ENCODE measurements around the gene DGKB.
"Not testable (repeated sequence)": the region's sequence is repeated elsewhere in the genome, so short reads cannot be mapped to it uniquely, and the experiment has no call there.

The DGKB gene

DNA sequence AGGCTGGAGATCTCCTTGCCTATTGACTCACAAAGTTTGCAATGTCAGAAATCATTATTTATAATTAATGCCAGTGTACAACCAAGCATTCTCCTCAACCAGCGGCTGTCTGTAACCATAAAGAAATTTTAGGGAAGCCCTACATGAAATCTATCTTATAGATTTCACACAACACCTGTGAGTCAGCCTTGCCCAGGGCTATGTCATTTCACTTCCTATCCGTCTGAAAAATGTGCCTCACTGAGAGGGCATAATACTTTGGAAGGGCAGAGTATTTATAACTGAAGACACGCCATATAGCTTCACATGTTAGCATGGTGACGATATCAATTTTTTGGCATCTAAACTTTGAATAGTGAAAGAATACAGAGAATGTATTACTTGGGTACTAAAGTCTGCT is 616.5 kb downstream of the DGKB start:
- CTCF ChIA-PET = no interaction called here
- no peak for TF ChIP-seq FOXA1 (IDR thresholded peaks at IDR 0.05)
- no peak for TF ChIP-seq FOXK2 (IDR thresholded peaks at IDR 0.05)
- no peak for TF ChIP-seq NFRKB (IDR thresholded peaks at IDR 0.05)
- POLR2A ChIA-PET = no interaction called here
- DNase-seq (ENCODE audit: extremely low spot score) = no peak

DNA sequence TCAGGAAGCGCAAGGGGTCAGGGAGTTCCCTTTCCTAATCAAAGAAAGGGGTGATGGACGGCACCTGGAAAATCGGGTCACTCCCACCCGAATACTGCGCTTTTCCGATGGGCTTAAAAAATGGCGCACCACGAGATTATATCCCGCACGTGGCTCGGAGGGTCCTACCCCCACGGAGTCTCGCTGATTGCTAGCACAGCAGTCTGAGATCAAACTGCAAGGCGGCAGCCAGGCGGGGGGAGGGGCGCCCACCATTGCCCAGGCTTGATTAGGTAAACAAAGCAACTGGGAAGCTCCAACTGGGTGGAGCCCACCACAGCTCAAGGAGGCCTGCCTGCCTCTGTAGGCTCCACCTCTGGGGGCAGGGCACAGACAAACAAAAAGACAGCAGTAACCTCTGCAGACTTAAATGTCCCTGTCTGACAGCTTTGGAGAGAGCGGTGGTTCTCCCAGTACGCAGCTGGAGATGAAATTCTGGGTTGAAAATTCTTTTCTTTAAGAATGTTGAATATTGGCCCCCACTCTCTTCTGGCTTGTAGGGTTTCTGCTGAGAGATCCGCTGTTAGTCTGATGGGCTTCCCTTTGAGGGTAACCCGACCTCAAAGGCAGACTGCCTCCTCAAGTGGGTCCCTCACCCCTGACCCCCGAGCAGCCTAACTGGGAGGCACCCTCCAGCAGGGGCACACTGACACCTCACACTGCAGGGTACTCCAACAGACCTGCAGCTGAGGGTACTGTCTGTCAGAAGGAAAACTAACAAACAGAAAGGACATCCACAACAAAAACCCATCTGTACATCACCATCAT is 623.3 kb downstream of the DGKB start:
- CTCF ChIA-PET; DNase-seq (ENCODE audit: extremely low spot score); POLR2A ChIA-PET: not testable (repeated sequence)

DNA sequence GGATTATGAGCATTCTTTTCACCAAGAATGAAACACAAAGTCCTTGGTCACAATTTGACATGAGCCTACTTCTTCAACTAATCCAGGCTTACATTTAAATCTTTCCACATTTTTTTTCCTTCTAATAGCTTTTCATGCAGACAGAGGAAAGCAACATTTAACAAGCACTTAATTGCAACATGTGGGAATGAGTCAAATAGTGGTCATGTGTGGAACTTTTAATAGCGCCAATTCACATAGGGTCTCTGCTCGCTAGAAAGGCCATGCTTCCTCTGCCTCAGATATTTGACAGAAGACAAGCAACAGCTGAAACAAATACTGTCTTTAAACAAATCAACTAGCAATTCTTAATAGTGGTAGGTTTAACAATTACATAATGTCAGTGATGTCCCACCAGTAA is 627.2 kb downstream of the DGKB start:
- TF ChIP-seq NFRKB (IDR thresholded peaks at IDR 0.05) = no peak
- no peak for TF ChIP-seq ARNT (IDR thresholded peaks at IDR 0.05)
- no peak for TF ChIP-seq SP1 (IDR thresholded peaks at IDR 0.05)
- no peak for TF ChIP-seq L3MBTL2 (conservative IDR thresholded peaks at IDR 0.05)
- TF ChIP-seq CTBP1 (IDR thresholded peaks at IDR 0.05; ENCODE audit: borderline replicate concordance) = no peak
- no peak for TF ChIP-seq TARDBP (IDR thresholded peaks at IDR 0.05)
- no peak for TF ChIP-seq ELF4 (IDR thresholded peaks at IDR 0.05)
- no peak for TF ChIP-seq HDGF (IDR thresholded peaks at IDR 0.05; ENCODE audit: borderline replicate concordance)
- TF ChIP-seq LEF1 (IDR thresholded peaks at IDR 0.05; ENCODE audit: borderline replicate concordance) = no peak
- TF ChIP-seq BHLHE40 (IDR thresholded peaks at IDR 0.05; ENCODE audit: borderline replicate concordance) = no peak
- TF ChIP-seq FOXM1 (IDR thresholded peaks at IDR 0.05; ENCODE audit: borderline replicate concordance) = no peak
- no peak for TF ChIP-seq ZNF384 (IDR thresholded peaks at IDR 0.05)
- no peak for TF ChIP-seq FOXK2 (IDR thresholded peaks at IDR 0.05)
- no peak for TF ChIP-seq FOXA1 (IDR thresholded peaks at IDR 0.05)
- no peak for TF ChIP-seq SUZ12 (IDR thresholded peaks at IDR 0.05)
- TF ChIP-seq, protein P1, sequence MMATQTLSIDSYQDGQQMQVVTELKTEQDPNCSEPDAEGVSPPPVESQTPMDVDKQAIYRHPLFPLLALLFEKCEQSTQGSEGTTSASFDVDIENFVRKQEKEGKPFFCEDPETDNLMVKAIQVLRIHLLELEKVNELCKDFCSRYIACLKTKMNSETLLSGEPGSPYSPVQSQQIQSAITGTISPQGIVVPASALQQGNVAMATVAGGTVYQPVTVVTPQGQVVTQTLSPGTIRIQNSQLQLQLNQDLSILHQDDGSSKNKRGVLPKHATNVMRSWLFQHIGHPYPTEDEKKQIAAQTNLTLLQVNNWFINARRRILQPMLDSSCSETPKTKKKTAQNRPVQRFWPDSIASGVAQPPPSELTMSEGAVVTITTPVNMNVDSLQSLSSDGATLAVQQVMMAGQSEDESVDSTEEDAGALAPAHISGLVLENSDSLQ (IDR thresholded peaks at IDR 0.05) = no peak
- DNase-seq (ENCODE audit: extremely low spot score) = no peak
- CTCF ChIA-PET = no interaction called here
- POLR2A ChIA-PET = no interaction called here

DNA sequence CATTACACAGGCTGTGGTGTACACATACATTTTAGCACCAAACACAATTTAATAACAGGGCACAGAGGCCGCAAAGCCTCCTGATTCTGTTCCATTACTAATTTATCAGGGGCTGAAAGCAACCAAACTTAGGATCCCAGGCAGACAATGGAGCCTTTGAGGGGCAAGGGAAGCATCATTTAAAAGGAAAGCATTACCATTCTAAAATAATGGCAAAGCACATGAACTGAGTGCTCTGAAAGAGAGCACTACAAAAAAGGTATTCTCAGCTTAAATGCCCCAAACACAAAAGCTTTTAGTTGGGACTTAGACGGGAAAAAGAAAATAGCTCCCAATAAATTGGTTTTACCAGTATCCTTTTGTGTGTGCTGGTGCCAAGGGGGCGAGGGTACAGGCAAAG is 631.1 kb downstream of the DGKB start:
- ChIA-PET CTCF (no interaction called here), POLR2A (no interaction called here)
- no peak for DNase-seq (ENCODE audit: extremely low spot score)
- TF ChIP-seq FOXK2 (IDR thresholded peaks at IDR 0.05) (no peak), CTBP1 (IDR thresholded peaks at IDR 0.05; ENCODE audit: borderline replicate concordance) (no peak), ZNF384 (IDR thresholded peaks at IDR 0.05) (no peak), ARNT (IDR thresholded peaks at IDR 0.05) (no peak), ELF4 (IDR thresholded peaks at IDR 0.05) (no peak), BHLHE40 (IDR thresholded peaks at IDR 0.05; ENCODE audit: borderline replicate concordance) (no peak), SUZ12 (IDR thresholded peaks at IDR 0.05) (no peak), TARDBP (IDR thresholded peaks at IDR 0.05) (no peak), FOXA1 (IDR thresholded peaks at IDR 0.05) (no peak), NFRKB (IDR thresholded peaks at IDR 0.05) (no peak)
- TF ChIP-seq, protein P1 (IDR thresholded peaks at IDR 0.05) = no peak

DNA sequence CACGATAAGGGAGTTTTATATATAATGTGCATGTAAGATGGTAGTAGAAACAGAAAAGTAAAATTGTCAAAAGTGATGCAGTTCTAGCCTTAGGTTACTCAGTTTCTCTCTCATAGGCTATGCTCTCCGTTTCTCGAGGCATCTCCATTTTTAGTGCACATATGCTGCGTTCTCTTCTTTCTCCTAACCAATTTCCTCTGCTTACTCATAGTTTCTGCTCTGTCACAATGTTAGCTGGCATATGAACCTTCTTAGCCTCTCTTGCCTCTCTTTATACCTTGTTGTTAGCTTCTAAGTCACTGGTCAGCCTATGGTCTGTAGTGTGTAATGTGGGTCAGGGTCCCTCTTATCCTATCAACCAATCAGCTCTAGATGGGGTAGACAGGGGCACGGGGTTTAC is 632.5 kb downstream of the DGKB start:
- ChIA-PET POLR2A (no interaction called here), CTCF (no interaction called here)
- TF ChIP-seq ARNT (IDR thresholded peaks at IDR 0.05) (no peak), SP1 (IDR thresholded peaks at IDR 0.05) (no peak), FOXM1 (IDR thresholded peaks at IDR 0.05; ENCODE audit: borderline replicate concordance) (no peak), HDGF (IDR thresholded peaks at IDR 0.05; ENCODE audit: borderline replicate concordance) (no peak), TARDBP (IDR thresholded peaks at IDR 0.05) (no peak), BHLHE40 (IDR thresholded peaks at IDR 0.05; ENCODE audit: borderline replicate concordance) (no peak), ZNF384 (IDR thresholded peaks at IDR 0.05) (no peak)
- DNase-seq (ENCODE audit: extremely low spot score) = no peak

DNA sequence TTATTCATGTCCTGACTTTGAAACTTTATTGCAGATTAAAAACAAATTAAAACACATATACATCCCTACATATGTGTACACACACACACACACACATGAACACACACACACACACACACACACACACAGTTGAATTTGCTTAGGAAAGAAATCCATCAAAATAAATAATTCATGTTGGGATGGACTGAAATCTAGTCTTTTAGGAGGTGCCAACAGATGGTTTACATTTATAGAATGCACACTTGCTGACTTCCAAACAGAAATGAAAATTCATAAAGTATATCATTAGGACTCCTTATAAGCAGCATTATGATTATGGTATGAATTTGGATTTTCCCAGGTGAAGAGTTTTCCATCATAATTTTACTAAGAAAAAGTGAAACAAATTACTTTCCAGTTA is 642.5 kb downstream of the DGKB start:
- POLR2A ChIA-PET = no interaction called here
- CTCF ChIA-PET = no interaction called here
- TF ChIP-seq CTBP1 (IDR thresholded peaks at IDR 0.05; ENCODE audit: borderline replicate concordance) (no peak), ZNF384 (IDR thresholded peaks at IDR 0.05) (no peak), SP1 (IDR thresholded peaks at IDR 0.05) (no peak), FOXA1 (IDR thresholded peaks at IDR 0.05) (no peak), HDGF (IDR thresholded peaks at IDR 0.05; ENCODE audit: borderline replicate concordance) (no peak), FOXK2 (IDR thresholded peaks at IDR 0.05) (no peak), ARNT (IDR thresholded peaks at IDR 0.05) (no peak), FOXM1 (IDR thresholded peaks at IDR 0.05; ENCODE audit: borderline replicate concordance) (no peak), LEF1 (IDR thresholded peaks at IDR 0.05; ENCODE audit: borderline replicate concordance) (no peak), SUZ12 (IDR thresholded peaks at IDR 0.05) (no peak), L3MBTL2 (conservative IDR thresholded peaks at IDR 0.05) (no peak), NFRKB (IDR thresholded peaks at IDR 0.05) (no peak), ELF4 (IDR thresholded peaks at IDR 0.05) (no peak)
- TF ChIP-seq, protein P1 (IDR thresholded peaks at IDR 0.05) = no peak
- no peak for DNase-seq (ENCODE audit: extremely low spot score)

DNA sequence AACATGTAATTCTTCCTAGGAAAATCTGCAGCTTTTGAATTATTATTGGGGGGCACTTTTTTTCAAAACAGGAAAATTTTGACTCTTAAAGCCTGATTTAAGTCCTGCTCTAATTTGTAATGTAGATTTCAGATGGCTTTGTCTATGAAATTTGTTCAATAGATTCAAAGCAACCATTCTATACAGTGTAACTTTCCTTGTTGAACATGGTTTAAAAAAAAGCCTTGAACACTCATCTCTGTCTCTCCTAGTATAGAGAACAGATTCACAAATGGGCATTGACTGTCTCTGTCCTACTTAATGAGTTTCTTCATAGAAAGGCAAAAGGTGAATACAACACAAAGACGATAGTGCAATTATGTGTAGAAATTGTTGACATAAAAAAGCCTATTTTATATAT is 643.7 kb downstream of the DGKB start:
- no peak for TF ChIP-seq CTBP1 (IDR thresholded peaks at IDR 0.05; ENCODE audit: borderline replicate concordance)
- TF ChIP-seq ARNT (IDR thresholded peaks at IDR 0.05) = no peak
- no peak for TF ChIP-seq FOXM1 (IDR thresholded peaks at IDR 0.05; ENCODE audit: borderline replicate concordance)
- no peak for TF ChIP-seq HDGF (IDR thresholded peaks at IDR 0.05; ENCODE audit: borderline replicate concordance)
- TF ChIP-seq SP1 (IDR thresholded peaks at IDR 0.05) = no peak
- no peak for TF ChIP-seq ELF4 (IDR thresholded peaks at IDR 0.05)
- TF ChIP-seq FOXK2 (IDR thresholded peaks at IDR 0.05) = no peak
- no peak for TF ChIP-seq BHLHE40 (IDR thresholded peaks at IDR 0.05; ENCODE audit: borderline replicate concordance)
- no peak for TF ChIP-seq L3MBTL2 (conservative IDR thresholded peaks at IDR 0.05)
- no peak for TF ChIP-seq NFRKB (IDR thresholded peaks at IDR 0.05)
- no peak for TF ChIP-seq LEF1 (IDR thresholded peaks at IDR 0.05; ENCODE audit: borderline replicate concordance)
- no peak for TF ChIP-seq FOXA1 (IDR thresholded peaks at IDR 0.05)
- TF ChIP-seq SUZ12 (IDR thresholded peaks at IDR 0.05) = no peak
- no peak for TF ChIP-seq TARDBP (IDR thresholded peaks at IDR 0.05)
- TF ChIP-seq ZNF384 (IDR thresholded peaks at IDR 0.05) = no peak
- TF ChIP-seq, protein P1 (IDR thresholded peaks at IDR 0.05) = no peak
- ChIA-PET POLR2A (no interaction called here), CTCF (no interaction called here)
- DNase-seq (ENCODE audit: extremely low spot score) = no peak

Measured in HEK293T (cell line).